ENCODE data around the gene COBLL1. TPM values are rescaled to one million over a fixed set of nuclear protein-coding genes. Genes with fewer than 3 reads are reported as not detected.

COBLL1 gene
- total RNA-seq, 1 experiment from 2014 or later = 4.4 TPM

- DNase-seq (ENCODE audit: low read depth, low spot score) = no peak
- no peak overlapping the region for H3K4me3 ChIP-seq (ENCODE audit: low read depth in 2 of 2, low read length in 2 of 2)
Measured at GRCh38 chr2:164745012-164745797, 96.4 kb downstream of the COBLL1 start.

GRCh38 chr2:164742738-164743317 lies 98.8 kb downstream of the COBLL1 start:
- no TSS peak for BruUV-seq (replicated peaks)
- Histone ChIP-seq H3K4me3 (ENCODE audit: low read depth in 2 of 2, low read length in 2 of 2) (no peak overlapping the region), H3K27me3 (ENCODE audit: control insufficient read depth, insufficient read depth, low read length) (no peaks in the 10 kb centered on the region), H3K9me3 (ENCODE audit: control insufficient read depth, insufficient read depth, low read depth, low read length) (no peaks in the 10 kb centered on the region), H3K27ac (ENCODE audit: low read length) (no peak overlapping the region), H3K4me1 (ENCODE audit: control insufficient read depth, insufficient read depth, low read length) (no peaks in the 10 kb centered on the region), H3K36me3 (ENCODE audit: control insufficient read depth, insufficient read depth, low read length) (no peaks in the 10 kb centered on the region)
- no peak for TF ChIP-seq CTCF (IDR thresholded peaks at IDR 0.05)
- TF ChIP-seq REST (IDR thresholded peaks at IDR 0.05; ENCODE audit: insufficient read depth in 1 of 2, low read depth in 2 of 2, low read length in 1 of 2) = no peak
- DNase-seq (ENCODE audit: low read depth, low spot score) = no peak
- CTCF ChIA-PET = interaction anchor here (0.6 kb wide), 1 partner anchor 187 kb away, joined by 15 read pairs; no protein-coding TSS in a partner anchor
- no peak for ATAC-seq
- POLR2A ChIA-PET = no interaction called here
- in situ Hi-C loops (cut with HindIII; ENCODE audit: low pct_unique_long_range_greater_than_20kb, low sequenced_read_pairs) = no loop called here
- intact Hi-C loops (cut with micrococcal nuclease; ENCODE audit: unreplicated experiment) = no loop called here

More at GRCh38 chr2:164745012-164745797, 96.4 kb downstream of the COBLL1 start:
- CTCF ChIA-PET = no interaction called here
- no peaks in the 10 kb centered on the region for H3K9me3 ChIP-seq (ENCODE audit: control insufficient read depth, insufficient read depth, low read depth, low read length)
- intact Hi-C loops (cut with micrococcal nuclease; ENCODE audit: unreplicated experiment) = no loop called here
- no peak for ATAC-seq
- no peak overlapping the region for H3K27ac ChIP-seq (ENCODE audit: low read length)
- TF ChIP-seq TCF7L2 (IDR thresholded peaks at IDR 0.05; ENCODE audit: low read depth, low read length) = no peak
- TF ChIP-seq CTCF (IDR thresholded peaks at IDR 0.05) = no peak
- no peak for TF ChIP-seq REST (IDR thresholded peaks at IDR 0.05; ENCODE audit: insufficient read depth in 1 of 2, low read depth in 2 of 2, low read length in 1 of 2)
- no peak for TF ChIP-seq POLR2AphosphoS5 (IDR thresholded peaks at IDR 0.05; ENCODE audit: low read depth, low read length)
- TF ChIP-seq SIN3A (IDR thresholded peaks at IDR 0.05; ENCODE audit: borderline replicate concordance, insufficient read depth, low read depth, low read length) = no peak
- POLR2A ChIA-PET = no interaction called here
- H3K27me3 ChIP-seq (ENCODE audit: control insufficient read depth, insufficient read depth, low read length) = no peaks in the 10 kb centered on the region
- BruUV-seq (replicated peaks) = no TSS peak
- H3K36me3 ChIP-seq (ENCODE audit: control insufficient read depth, insufficient read depth, low read length) = no peaks in the 10 kb centered on the region
- in situ Hi-C loops (cut with HindIII; ENCODE audit: low pct_unique_long_range_greater_than_20kb, low sequenced_read_pairs) = no loop called here
- H3K4me1 ChIP-seq (ENCODE audit: control insufficient read depth, insufficient read depth, low read length) = no peaks in the 10 kb centered on the region

Data from Panc1 (cell line).